ENCODE measurements around the gene RABIF. TPM values are rescaled to one million over a fixed set of nuclear protein-coding genes. Genes with fewer than 3 reads are reported as not detected.

The RABIF gene
- total and polyA plus RNA-seq, 9 donors, result 2.7 to 11.7 (median 3.9) TPM

GRCh38 chr1:202856014-202856413, 32.9 kb downstream of the RABIF start:
- H3K36me3 ChIP-seq, result no peaks in the 10 kb centered on the region
- no peak for TF ChIP-seq POLR2A (IDR thresholded peaks at IDR 0.05)
- TF ChIP-seq CTCF (IDR thresholded peaks at IDR 0.05), result no peak
- no peak for TF ChIP-seq EP300 (IDR thresholded peaks at IDR 0.05)
- H3K9me3 ChIP-seq, result no peaks in the 10 kb centered on the region
- intact Hi-C loops (cut with DNase I), result loop anchor here in 1 of 4 donors (5.0 kb wide), 1 partner anchor 44 kb away; the partner anchor contains the start of gene PCAT6
- no peaks in the 10 kb centered on the region for H3K27me3 ChIP-seq
- no peak overlapping the region for H3K27ac ChIP-seq
- H3K4me1 ChIP-seq (ENCODE audit: insufficient read depth), result peaks cover 3% of the 10 kb centered on the region
- no peak overlapping the region for H3K4me3 ChIP-seq
- WGBS, 3 donors, result 96 to 97% (median 96%) methylated on average over 2 of the region's 2 CpGs
- no peak for DNase-seq

DNA sequence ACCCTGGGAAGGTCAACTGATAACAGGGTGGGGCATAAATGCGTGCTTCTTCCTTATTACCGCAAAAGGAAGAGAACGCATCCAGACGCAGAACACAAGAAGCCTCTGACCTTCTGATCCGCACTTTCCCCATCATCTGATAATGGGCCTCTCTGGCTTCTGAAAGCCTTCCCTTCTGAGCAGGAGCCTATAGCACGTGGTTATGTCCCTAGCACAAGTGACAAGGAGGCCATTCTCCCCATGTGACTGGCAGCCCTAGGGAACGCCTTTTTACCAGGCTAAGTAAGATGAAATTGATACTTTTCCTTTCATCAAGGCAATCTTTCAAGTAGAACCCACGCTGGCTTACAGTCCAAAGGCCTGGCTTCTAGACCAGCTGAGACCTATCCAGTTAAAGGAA, 34.2 kb downstream of the RABIF start:
- H3K4me1 ChIP-seq (ENCODE audit: insufficient read depth), result peaks cover 3% of the 10 kb centered on the region
- WGBS, 3 donors, result 92 to 94% (median 93%) methylated on average over 8 of the region's 8 CpGs
- no peaks in the 10 kb centered on the region for H3K9me3 ChIP-seq
- H3K36me3 ChIP-seq, result no peaks in the 10 kb centered on the region
- no peaks in the 10 kb centered on the region for H3K27me3 ChIP-seq
- DNase-seq, result no peak
- H3K4me3 ChIP-seq, result no peak overlapping the region
- H3K27ac ChIP-seq, result no peak overlapping the region
- intact Hi-C loops (cut with DNase I), result loop anchor here in 1 of 4 donors (5.0 kb wide), 1 partner anchor 42 kb away; the partner anchor contains the start of gene PCAT6
- no peak for TF ChIP-seq EP300 (IDR thresholded peaks at IDR 0.05)
- no peak for TF ChIP-seq CTCF (IDR thresholded peaks at IDR 0.05)
- no peak for TF ChIP-seq POLR2A (IDR thresholded peaks at IDR 0.05)

DNA sequence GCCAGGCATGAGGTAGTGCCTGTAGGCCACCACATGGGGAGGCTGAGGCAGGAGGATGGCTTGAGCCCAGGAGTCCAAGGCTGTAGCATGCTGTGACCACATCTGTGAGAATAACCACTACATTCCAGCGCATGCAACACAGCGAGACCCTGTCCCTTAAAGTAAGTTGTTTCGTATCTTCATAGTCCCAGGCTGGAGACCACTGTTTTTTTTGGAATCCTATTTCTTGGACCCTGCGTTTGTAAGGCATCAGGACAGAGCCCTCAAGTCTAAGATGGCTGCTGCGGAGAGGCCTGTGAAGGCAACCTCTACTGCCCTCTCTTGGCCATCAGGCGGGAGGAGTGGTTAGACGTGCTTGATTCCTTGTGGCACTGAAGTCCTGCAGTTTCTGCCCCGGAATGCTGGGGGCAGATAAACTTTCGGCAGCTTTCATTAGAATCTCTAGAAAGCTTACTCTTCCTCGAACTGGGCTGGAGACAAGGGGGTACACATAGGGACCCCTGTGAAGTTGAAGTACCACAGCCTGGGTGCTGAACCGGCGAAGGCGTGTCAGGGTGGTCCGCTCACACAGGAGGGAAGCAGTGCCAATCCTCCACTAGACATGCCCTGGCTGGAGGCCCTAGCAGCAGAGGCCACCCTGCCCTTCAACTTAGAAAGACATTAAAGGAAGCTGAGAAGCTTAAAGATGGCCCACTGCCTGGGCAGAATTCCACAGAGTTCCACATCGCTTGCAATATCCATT, 36.6 kb downstream of the RABIF start:
- H3K4me3 ChIP-seq, result no peak overlapping the region
- 61 to 69% (median 68%) methylated on average over 15 of the region's 15 CpGs for WGBS, 3 donors
- intact Hi-C loops (cut with DNase I), result no loop called here
- no peaks in the 10 kb centered on the region for H3K27me3 ChIP-seq
- H3K4me1 ChIP-seq (ENCODE audit: insufficient read depth), result no peaks in the 10 kb centered on the region
- no peak for DNase-seq
- H3K36me3 ChIP-seq, result no peaks in the 10 kb centered on the region
- H3K9me3 ChIP-seq, result no peaks in the 10 kb centered on the region
- TF ChIP-seq EP300 (IDR thresholded peaks at IDR 0.05) (no peak), POLR2A (IDR thresholded peaks at IDR 0.05) (no peak), CTCF (IDR thresholded peaks at IDR 0.05) (no peak)
- H3K27ac ChIP-seq, result no peak overlapping the region

GRCh38 chr1:202850593-202851362, 38.2 kb downstream of the RABIF start:
- Histone ChIP-seq H3K27ac (no peak overlapping the region), H3K36me3 (no peaks in the 10 kb centered on the region), H3K9me3 (no peaks in the 10 kb centered on the region), H3K4me3 (no peak overlapping the region), H3K27me3 (no peaks in the 10 kb centered on the region), H3K4me1 (ENCODE audit: insufficient read depth) (no peaks in the 10 kb centered on the region)
- 87 to 91% (median 90%) methylated on average over 7 of the region's 7 CpGs for WGBS, 3 donors
- intact Hi-C loops (cut with DNase I), result no loop called here
- no peak for TF ChIP-seq CTCF (IDR thresholded peaks at IDR 0.05)
- TF ChIP-seq EP300 (IDR thresholded peaks at IDR 0.05), result no peak
- no peak for TF ChIP-seq POLR2A (IDR thresholded peaks at IDR 0.05)
- DNase-seq, result no peak
